ENCODE data around the gene CAMK2D. TPM values are rescaled to one million over a fixed set of nuclear protein-coding genes. Genes with fewer than 3 reads are reported as not detected.

CAMK2D gene
- total and polyA plus RNA-seq, 8 donors: 8.8 to 155 (median 64.5) TPM

- 85 to 93% (median 91%) methylated on average over 2 of the region's 2 CpGs for WGBS, 5 donors
These were observed 167.3 kb downstream of the CAMK2D start for GRCh38 chr4:113594231-113594556.

GRCh38 chr4:113593400-113594230 is 167.9 kb downstream of the CAMK2D start:
- intact Hi-C loops (cut with DNase I; ENCODE audit: low total_unique reads): no loop called here
- 96 to 100% (median 100%) methylated on average over 1 of the region's 1 CpG for WGBS, 5 donors
- Histone ChIP-seq H3K4me1 (no peaks in the 10 kb centered on the region), H3K4me3 (no peak overlapping the region), H3K36me3 (peaks cover 0 to 8% (median 0%) of the 10 kb centered on the region in 4 donors), H3K9me3 (no peaks in the 10 kb centered on the region), H3K27ac (no peak overlapping the region), H3K27me3 (no peaks in the 10 kb centered on the region)
- TF ChIP-seq CTCF (IDR thresholded peaks at IDR 0.05): no peak
- no peak for TF ChIP-seq POLR2A (IDR thresholded peaks at IDR 0.05)
- TF ChIP-seq POLR2AphosphoS5 (IDR thresholded peaks at IDR 0.05): no peak
- TF ChIP-seq EP300 (IDR thresholded peaks at IDR 0.05): no peak
- no peak for DNase-seq

More at GRCh38 chr4:113594231-113594556, 167.3 kb downstream of the CAMK2D start:
- intact Hi-C loops (cut with DNase I; ENCODE audit: low total_unique reads): no loop called here
- no peaks in the 10 kb centered on the region for H3K27me3 ChIP-seq
- H3K4me1 ChIP-seq: no peaks in the 10 kb centered on the region
- DNase-seq: no peak
- TF ChIP-seq CTCF (IDR thresholded peaks at IDR 0.05) (no peak), POLR2AphosphoS5 (IDR thresholded peaks at IDR 0.05) (no peak), EP300 (IDR thresholded peaks at IDR 0.05) (no peak), POLR2A (IDR thresholded peaks at IDR 0.05) (no peak)
- no peak overlapping the region for H3K4me3 ChIP-seq
- H3K27ac ChIP-seq: no peak overlapping the region
- H3K36me3 ChIP-seq: peaks cover 0 to 8% (median 0%) of the 10 kb centered on the region in 4 donors
- H3K9me3 ChIP-seq: no peaks in the 10 kb centered on the region

GRCh38 chr4:113591982-113592381 is 169.6 kb downstream of the CAMK2D start:
- Histone ChIP-seq H3K27me3 (no peaks in the 10 kb centered on the region), H3K9me3 (no peaks in the 10 kb centered on the region), H3K4me3 (no peak overlapping the region), H3K4me1 (peaks cover 0 to 9% (median 3%) of the 10 kb centered on the region in 4 donors), H3K27ac (no peak overlapping the region), H3K36me3 (peaks cover 0 to 8% (median 0%) of the 10 kb centered on the region in 4 donors)
- WGBS, 5 donors: 40 to 62% (median 50%) methylated on average over 1 of the region's 1 CpG
- intact Hi-C loops (cut with DNase I; ENCODE audit: low total_unique reads): no loop called here
- peak in 1 of 2 donors; percentile 23 for DNase-seq
- TF ChIP-seq POLR2A (IDR thresholded peaks at IDR 0.05) (no peak), EP300 (IDR thresholded peaks at IDR 0.05) (no peak), POLR2AphosphoS5 (IDR thresholded peaks at IDR 0.05) (no peak), CTCF (IDR thresholded peaks at IDR 0.05) (no peak)

- no peak overlapping the region for H3K4me3 ChIP-seq
- intact Hi-C loops (cut with DNase I; ENCODE audit: low total_unique reads): no loop called here
- no peak for TF ChIP-seq EP300 (IDR thresholded peaks at IDR 0.05)
- TF ChIP-seq POLR2A (IDR thresholded peaks at IDR 0.05): no peak
- no peaks in the 10 kb centered on the region for H3K27me3 ChIP-seq
- H3K27ac ChIP-seq: no peak overlapping the region
- H3K9me3 ChIP-seq: no peaks in the 10 kb centered on the region
- H3K36me3 ChIP-seq: peaks cover 0 to 8% (median 0%) of the 10 kb centered on the region in 4 donors
- H3K4me1 ChIP-seq: peaks cover 0 to 33% (median 18%) of the 10 kb centered on the region in 4 donors
- 93 to 99% (median 96%) methylated on average over 4 of the region's 4 CpGs for WGBS, 5 donors
- no peak for DNase-seq
These were observed 172.5 kb downstream of the CAMK2D start for GRCh38 chr4:113588895-113589668.

All from stomach (tissue), 9 donors.